Right kidney (tissue), 9 donors: ENCODE results near the gene MLKL.
A peak's percentile ranks its signal among the peaks of the same experiment; 100 is the strongest.

Experiments used
- DNase-seq: peaks from one replicate; pipeline ENCODE4 v3.0.0-alpha.2; 2016
- long read RNA-seq, 8 donors: transcript quantifications; one replicate each; lab custom pipeline, GENCODE V29; 2026

Gene MLKL
- long read RNA-seq, donor 1 = 0 reads
- long read RNA-seq, donor 2 = 0 reads
- long read RNA-seq, donor 3 = 0 reads
- long read RNA-seq, donor 4 = 0 reads
- long read RNA-seq, donor 5 = 0 reads
- long read RNA-seq, donor 6, partial matches to known transcripts = 0 of 1 reads
- long read RNA-seq, donor 6, other reads (novel, unspliced or antisense) = 0 of 1 reads
- long read RNA-seq, donor 7 = 0 reads
- long read RNA-seq, donor 8 = 0 reads

- peak; percentile 61 for DNase-seq
Observed at GRCh38 chr16:74700438-74701225, at the start of gene MLKL. Gene MLKL, minus strand, starts transcription at chr16:74700862. Its CDS starts 5,105 bp downstream, at chr16:74695757.

- DNase-seq = no peak
Observed at GRCh38 chr16:74749291-74750055, 48.8 kb upstream of the MLKL start.

DNA sequence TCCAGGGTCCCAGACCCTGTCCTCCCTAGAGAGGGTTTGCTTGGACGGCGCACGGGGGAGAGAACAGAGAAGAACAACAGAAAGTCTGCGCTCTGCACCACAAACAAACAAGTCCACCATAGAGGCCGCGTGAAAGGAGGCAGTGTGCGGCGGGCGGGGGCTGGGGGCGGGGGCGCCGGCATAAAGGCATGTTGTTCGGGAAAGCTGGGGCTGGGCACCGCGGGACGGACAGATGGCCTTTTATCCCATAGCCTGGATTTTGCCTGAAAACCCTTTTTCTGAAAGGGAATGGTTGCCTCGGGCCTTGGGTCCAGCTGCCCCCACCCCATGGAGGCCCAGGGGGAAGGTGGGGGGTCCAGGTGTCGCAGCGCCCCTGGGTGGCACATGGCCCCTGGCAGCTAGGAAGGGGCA lies 48.0 kb upstream of the MLKL start:
- no peak for DNase-seq

DNA sequence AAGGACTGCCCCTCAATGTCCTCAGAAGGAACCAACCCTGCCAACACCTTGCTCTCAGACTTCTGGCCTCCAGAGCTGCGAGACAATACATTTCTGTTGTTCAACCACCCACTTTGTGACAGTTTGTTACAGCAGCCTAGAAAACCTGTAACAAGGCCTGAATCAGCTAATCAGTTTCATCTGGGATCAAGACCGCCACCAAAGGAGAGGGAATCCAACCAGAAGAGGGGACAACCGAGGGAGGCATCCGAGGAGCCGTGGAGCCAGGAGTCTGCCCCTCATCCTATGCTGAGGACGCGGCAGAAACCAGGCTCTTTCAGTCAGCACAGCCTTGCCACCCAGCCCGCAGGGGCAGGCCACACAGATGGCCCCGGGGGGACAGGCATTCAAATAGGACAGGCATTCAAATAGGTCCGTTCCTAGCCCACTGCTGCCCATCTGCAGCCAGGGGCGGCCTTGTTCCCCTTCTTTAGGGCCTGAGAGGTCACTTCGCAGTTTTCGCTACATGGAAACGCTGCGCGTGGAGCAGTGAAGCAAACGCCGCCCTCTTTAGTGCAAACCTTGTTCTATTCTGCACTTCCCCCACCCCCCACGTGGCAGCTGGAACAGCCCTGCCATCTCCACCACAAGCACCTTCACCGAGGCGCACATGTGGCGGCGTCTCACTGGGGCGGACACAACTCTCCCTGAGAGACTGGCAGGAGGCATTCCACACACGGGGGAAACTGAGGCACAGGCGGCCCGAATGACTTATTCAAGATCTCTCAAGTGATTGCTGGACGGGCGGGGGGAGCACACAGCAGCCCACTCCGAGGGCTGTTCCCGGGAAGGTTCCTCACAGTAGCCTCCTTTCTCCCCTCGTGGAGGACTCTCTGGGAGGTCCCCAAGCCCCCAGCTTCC lies 47.3 kb upstream of the MLKL start:
- DNase-seq = no peak

DNA sequence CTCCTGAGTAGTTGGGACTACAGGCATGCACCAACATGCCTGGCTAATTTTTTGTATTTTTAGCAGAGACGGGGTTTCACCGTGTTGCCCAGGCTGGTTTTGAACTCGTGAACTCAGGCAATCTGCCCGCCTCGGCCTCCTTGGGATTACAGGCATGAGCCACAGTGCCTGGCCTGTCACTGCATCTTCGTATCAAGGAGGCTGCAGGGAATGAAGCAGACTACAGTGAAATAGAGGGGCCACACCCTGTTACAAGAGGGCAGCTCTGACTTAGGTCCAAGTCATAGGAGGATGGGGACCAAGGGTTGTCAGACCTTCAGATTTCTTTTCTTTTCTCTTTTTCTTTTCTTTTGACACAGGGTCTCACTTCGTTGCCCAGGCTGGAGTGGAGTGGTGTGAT lies 45.3 kb upstream of the MLKL start:
- no peak for DNase-seq

DNA sequence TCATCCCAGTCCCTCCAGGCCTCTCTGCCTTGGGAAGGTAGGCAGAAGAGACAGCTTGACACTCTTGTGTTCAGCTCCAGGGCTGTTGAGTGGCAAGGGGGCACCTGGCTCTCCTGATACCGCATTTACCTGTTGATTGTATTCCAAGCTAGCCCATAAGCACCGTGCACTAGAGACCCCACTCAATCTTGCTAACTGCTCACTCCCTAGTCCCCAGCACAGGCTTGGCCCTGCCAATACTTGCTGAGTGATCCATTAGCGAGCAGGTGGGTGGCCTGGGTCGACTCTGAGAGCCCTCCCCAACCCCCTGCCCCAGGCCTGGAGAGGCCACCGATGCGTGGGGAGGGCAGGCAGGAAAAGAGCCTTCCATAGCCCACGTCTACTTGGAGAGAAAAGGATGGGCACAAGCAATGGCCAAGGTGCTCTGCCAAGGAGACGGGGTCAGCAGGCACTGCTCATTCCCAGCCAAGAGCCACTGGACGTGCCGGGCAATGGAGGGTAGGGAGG lies 44.5 kb upstream of the MLKL start:
- no peak for DNase-seq

DNA sequence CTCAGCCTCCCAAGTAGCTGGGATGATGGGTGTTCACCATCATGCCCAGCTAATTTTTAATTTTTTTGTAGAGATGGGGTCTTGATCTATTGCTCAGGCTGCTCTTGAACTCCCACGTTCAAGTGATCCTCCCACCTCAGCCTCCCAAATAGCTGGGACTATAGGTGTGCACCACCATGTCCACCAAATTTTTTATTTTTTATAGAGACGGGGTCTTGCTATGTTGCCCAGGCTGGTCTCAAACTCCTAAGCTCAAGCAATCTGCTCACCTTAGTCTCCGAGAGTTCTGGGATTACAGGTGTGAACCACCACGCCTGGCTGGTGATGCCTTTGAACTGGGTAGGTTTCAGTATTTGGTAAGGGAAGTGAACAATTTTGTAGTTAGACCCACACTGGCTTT lies 43.9 kb upstream of the MLKL start:
- no peak for DNase-seq

- DNase-seq = peak; percentile 76
Observed at GRCh38 chr16:74743668-74744299, 43.1 kb upstream of the MLKL start.

DNA sequence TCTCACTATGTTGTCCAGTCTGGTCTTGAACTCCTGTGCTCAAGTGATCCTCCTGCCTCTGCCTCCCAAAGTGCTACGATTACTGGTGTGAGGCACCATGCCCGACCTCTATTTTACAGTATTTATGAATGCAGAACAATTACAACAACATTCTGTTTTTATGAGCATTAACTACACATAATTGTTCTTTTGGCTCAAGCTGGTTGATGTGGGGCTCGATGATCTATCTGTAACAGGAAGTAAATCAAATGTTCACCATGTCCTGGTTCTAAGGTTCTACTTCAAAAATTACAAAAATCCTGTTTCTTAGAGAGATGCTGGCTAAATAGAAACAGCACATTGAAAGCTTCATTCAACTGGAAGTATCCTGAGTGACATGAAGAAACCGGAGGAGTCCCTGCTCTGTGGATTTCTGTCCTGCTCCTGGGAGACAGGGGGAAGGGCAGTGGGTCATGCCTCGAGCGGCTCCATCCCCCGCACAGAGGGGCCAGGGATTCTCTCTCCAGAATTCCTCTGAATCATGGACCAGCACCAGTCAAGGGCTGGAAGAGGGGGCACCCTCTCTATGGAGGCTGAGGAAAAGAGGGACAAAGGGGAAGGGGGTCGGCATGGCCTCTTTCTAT lies 42.5 kb upstream of the MLKL start:
- DNase-seq = no peak

DNA sequence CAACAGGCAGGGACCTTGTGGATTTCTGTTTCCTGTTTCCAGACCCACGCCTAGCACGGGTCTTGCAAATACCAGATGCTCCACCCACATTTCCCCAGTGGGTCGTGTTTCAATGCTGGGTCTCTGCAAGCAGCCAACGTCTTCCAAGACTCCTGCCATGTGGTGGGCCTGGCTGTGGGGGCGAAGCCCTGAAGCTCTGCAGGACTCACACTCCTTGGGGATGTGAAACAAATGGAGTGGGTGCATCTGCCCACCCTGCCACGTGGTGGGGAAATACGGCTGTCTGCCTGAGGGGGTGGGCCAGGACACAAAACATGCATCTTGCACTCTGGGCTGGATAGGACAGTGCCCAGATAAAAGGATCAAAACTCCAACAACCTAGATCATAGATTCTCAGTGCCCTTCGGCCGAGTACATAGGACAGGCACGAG lies 41.4 kb upstream of the MLKL start:
- DNase-seq = no peak

DNA sequence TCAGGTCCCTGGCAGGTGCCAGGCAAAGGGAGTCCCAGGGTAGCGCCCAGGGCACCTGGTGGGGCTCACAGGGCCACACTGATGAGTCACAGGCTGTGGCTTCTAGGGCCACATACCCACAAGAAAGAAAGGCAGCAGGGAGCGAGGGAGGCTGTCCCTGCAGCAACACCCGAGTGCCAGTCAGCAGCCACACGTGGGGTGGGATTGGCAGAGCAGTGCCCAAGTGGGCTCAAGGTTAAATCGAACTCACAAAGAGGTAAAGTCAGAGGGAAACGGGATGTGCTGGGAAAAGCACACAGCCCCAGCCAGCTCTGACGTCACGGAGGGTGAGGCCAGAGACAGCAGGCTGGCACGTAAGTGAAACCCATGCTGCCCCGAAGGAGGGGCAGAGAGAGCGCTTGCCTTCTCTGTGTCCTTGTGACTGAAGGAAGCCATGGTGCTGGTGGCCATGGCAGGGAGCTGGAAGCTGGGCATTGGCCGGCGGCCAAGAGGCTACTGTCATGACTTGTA lies 40.2 kb upstream of the MLKL start:
- DNase-seq = no peak

DNA sequence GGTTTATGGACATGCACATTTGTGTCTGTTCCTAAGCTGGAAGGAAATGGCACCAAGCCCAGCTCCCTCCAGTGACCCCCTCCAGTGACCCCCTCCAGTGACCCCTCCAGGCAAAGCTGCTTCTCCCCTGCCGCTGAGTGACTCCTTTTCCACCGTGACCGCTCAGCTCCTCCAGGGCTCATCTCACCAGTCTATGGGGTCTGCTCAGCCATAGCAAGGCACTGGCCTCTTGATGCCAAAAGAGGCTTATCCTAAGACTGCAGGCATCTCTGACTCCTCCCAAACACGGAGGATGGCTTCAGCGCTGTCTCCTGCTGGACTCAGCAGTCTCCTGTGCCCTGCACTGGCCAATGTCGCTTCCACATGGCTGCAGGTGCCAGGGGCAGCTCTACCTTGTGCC lies 38.6 kb upstream of the MLKL start:
- no peak for DNase-seq

DNA sequence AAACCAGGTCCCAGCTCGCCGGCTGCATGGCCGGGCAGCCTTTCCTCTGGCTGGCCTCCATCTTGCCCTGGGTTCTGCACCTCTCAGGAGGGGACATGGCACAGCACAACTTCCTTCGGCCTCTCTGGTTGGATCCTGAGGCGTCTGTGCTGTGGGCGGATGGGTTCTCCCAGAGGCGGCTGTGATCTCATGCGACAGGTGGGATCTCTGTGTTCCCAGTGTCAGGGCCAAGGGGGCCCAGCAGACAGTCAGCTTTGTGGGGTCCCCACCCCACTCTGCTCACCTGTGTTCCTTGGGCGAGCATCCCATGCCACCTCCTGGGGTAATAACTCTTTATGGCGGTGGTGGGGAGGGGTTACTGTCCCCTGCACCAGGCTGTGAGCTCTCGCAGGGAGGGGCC lies 38.2 kb upstream of the MLKL start:
- DNase-seq = no peak

DNA sequence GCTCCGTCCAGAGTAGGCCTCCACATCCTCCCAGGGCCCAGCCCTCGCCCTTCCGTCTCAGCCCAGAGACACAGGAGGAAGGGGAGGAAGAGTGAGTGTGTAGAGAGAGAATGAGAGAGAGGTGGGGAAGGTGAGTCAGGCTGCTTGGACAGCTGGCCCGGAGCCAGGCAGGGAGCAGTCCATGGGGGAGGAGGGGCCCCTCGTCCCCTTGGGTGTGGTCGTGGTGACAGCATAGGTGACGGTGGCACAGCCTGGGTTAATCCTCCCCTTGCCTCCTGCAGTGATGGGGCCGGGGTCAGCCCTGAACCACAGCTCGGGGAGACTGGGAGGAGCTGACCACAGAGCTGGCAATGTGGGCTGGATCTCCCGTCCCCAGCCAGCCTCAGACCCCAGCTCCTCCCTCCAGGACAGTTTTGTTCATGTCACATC lies 37.5 kb upstream of the MLKL start:
- DNase-seq = no peak

DNA sequence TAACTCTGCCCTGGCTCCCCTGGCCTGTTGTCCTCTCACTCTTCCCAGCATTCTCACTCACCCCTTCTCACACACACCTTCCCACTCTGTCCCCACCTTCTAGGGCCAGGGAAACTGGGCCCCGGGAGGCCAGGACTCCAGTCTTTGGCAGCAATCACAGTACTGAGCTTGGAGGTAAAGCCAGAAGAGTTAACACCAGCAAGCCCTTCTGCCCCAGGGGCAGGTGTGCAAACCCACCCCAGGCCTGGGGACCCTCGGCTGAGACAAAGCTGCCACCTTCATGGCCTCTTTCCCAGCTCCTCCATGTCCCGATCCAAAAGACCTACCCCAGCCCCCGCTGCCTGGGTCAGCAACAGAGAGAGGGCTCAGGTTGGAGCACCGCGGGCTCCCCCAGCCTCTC lies 36.9 kb upstream of the MLKL start:
- DNase-seq = no peak

DNA sequence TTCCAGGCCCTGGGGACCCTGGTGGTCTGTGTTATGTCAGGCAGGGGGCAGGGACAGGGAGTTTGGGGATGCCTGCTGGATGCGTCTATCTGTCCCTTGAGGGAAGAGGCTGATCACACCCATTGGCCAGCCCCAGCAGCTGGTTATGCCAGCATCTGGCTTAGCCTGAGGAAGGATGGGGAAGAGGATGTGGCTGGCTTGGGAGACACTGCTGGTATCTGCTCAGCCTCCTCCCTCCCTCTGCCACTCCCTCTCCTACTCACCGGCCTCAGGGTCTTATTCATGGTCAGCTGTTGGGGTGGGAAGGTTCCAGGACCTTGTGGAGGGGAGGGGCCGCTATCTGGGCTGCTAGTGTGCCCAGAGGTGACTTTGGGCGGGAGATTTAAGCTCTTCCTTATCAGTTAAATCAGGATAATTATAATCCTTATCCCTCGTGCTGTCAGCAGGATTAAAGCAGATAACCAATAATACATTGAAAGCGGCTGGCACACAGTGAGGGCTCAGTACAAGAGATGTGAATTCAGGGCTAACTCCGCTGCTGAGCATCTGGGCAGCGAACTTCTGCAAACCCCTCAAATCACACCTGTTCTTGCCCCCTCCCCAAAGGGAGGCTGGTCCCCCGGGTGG lies 36.0 kb upstream of the MLKL start:
- DNase-seq = no peak

GRCh38 chr16:74735554-74735953 lies 34.9 kb upstream of the MLKL start:
- DNase-seq = no peak

DNA sequence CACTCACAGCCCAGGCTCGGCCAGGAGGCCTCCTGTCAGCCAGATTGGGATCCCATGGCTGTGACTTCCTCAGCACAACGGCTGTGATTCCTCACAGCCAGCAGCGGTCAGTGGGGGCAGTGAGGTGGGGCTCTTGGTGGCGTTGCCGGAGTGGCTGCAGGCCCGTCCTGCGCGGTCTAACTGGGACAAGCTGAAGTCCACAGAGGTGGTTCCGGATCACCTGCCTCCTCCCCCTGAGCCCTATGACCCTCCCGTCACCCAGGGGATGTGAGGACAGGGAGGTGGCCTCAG lies 34.4 kb upstream of the MLKL start:
- no peak for DNase-seq

DNA sequence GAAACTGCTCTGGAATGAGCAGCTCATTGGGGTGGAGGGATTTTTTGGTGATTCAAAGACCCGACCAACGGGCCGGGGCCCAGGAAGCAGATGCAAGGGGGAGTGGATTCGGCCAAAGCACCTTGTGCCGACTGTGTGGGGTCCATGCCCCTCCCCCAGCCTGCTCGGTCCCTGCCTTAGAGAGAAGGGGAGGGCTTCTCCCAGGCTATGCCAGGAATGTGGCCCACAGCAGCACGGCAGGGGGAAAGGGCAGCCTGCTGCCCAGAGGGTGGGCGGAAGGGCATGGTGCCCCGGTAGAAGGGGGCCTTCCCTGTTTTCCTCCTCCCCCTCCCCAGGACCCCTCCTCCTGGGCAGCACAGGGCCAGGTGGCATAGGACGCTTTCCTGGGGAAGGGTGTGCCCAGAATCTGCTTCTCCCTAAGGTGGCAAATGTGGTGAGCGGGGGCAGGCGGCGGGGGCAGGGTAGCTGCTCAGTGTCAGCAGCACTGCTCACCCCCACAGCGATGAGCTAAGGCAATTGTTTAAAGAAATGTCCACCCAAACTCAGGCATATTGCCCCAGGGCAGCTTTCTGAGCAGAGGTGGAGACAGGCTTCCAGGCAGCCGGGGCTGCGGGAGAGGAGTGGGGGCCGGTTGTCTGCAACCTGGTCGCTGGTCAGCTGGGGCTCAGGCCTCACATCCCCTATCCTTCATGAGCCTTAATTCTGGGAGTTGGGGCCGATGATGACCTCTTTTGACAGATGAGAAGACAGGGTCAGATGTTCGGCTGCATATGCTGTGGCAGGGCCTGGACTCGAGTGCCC lies 33.9 kb upstream of the MLKL start:
- DNase-seq = peak; percentile 70
